ENCODE results near the gene PXYLP1.
"Not testable (repeated sequence)": the region's sequence is repeated elsewhere in the genome, so short reads cannot be mapped to it uniquely, and the experiment has no call there.

The PXYLP1 gene

DNA sequence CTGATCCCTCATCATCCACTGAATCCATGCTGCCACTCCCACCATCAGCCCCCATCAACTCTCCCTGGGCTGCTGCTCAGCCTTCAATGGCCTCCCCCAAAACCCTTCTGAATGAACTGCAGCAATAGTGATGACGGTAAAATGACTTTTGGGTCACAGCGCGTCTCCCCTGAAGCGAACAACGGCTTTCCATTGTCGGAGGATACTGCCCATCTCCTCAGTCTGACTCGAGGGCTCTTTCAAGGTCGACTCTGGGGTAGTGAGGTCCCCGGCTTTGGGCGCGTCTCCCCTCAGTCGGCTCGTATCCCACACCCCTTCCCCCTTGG is 79.5 kb downstream of the PXYLP1 start:
- H3K4me3 ChIP-seq (ENCODE audit: low read depth, low read length), result peak overlapping the region; percentile 92
- TF ChIP-seq CTCF (IDR thresholded peaks at IDR 0.05; ENCODE audit: control insufficient read depth, extremely low read depth, insufficient read depth), result no peak
- DNase-seq (ENCODE audit: low read depth), result no peak

DNA sequence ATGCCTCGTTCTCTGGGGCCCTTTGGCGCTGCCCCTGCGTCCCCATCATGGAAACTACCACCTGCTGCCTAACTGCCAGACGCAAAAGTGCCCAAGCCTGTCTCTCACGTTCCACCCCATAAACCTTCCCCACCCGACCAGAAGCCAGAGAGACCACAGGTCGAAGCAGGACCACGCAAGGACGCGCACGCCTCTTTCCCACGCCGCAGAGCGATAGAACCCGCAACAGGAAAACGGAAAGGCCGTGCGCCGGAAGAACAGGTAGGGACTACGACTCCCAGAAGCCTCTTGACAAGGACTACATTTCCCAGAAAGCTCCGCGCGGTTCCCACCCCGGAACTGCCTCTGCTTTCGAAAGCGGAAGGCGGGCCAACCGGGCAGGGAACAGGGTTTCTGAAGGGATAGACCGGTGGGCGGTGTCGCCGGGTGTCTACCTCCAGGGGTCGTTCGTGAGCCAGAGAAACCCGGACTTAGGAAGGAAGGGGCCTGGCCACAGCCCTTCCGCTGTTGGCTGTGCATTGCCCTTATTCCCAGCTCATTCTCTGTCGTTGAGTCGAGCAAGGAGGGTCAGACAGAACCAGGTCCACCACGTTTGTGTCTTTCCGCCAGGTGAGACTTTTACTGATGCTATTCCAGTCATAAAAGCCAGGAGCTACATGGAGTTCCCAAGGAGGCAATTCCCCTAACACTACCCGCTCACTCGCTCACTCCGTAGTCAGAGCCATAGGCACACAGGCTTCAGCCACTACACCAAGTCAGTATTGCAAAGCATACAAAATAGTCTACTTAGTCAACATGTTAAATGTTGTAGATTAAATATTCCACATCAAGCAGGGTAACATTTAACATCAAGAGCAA is 80.1 kb downstream of the PXYLP1 start:
- peak overlapping the region; percentile 92 for H3K4me3 ChIP-seq (ENCODE audit: low read depth, low read length)
- peak; percentile 91 for DNase-seq (ENCODE audit: low read depth)
- TF ChIP-seq CTCF (IDR thresholded peaks at IDR 0.05; ENCODE audit: control insufficient read depth, extremely low read depth, insufficient read depth), result peak; percentile 62

DNA sequence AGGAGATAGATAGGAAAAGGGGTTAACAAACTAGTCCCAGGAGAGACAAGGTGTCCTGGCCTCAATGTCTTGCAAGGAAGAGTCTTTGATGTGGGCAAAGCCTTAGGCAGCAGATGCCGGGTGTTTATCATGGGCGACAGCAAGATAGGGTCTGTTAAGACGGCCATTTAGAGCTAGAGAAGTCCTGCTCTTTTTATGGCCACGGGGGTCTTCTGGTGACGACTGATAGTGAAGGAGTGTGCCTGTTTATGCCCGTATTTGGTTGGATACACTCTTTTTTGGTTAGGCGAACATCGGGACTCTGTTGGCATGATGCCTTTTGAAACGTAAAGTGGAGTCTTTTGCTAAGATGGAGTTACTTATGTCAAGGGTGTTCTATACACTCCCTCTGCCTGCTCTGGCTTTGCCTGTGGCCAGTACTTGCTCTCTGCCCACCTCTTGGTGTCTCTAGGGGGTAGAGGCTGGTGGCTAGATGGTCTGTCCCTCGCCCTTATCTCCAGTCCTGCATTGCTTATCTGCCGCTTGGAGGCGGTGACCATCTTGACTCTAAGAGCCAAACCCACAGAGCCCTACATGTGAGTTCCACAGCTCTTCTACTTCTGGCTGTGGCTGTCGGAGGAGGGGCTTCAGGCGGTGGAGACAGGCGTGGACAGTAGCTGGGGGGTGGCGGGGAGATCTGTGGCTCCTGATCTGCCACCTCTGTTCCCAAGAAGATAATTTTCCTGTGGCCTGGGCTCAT is 80.9 kb downstream of the PXYLP1 start:
- TF ChIP-seq CTCF (IDR thresholded peaks at IDR 0.05; ENCODE audit: control insufficient read depth, extremely low read depth, insufficient read depth), result no peak
- no peak for DNase-seq (ENCODE audit: low read depth)
- H3K4me3 ChIP-seq (ENCODE audit: low read depth, low read length), result peak overlapping the region; percentile 92

DNA sequence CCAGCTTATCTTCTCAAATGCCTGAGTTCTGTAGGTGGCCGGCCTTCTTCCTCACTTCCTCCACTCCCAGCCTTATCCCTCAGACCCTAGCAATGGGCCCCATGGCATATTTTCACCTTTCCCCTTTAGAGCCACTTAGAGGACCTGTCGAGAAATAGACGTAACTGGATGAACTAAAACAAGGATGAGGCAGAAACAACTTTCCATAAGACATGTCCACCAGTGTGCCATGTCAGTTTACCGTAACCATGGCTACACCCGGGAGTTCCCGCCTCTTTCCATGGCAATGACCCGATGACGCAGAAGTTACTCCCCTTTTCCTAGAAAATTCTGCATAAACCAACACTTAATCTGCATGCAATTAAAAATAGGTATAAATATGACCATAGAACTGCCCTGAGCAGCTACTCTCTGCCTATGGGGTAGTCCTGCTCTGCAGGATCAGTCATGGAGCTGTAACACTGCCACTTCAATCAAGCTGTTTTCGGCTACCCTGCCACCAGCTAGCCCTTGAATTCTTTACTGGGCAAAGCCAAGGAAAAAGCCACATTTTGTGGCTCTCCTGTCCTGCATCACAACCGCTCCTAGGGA is 81.6 kb downstream of the PXYLP1 start:
- no peak for TF ChIP-seq CTCF (IDR thresholded peaks at IDR 0.05; ENCODE audit: control insufficient read depth, extremely low read depth, insufficient read depth)
- no peak overlapping the region for H3K4me3 ChIP-seq (ENCODE audit: low read depth, low read length)
- no peak for DNase-seq (ENCODE audit: low read depth)

DNA sequence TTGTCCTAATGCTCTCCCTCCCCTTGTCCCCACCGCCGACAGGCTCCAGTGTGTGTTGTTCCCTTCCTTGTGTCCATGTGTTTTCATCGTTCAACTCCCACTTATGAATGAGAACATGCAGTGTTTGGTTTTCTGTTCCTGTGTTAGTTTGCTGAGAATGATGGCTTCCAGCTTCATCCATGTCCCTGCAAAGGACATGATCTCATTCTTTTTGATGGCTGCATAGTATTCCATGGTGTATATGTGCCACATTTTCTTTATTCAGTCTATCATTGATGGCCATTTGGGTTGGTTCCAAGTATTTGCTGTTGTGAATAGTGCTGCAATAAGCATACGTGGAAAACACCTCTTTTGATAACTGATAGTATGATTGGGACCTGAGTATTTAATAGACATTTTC is 82.8 kb downstream of the PXYLP1 start:
- not testable (repeated sequence) for H3K4me3 ChIP-seq (ENCODE audit: low read depth, low read length); DNase-seq (ENCODE audit: low read depth)

DNA sequence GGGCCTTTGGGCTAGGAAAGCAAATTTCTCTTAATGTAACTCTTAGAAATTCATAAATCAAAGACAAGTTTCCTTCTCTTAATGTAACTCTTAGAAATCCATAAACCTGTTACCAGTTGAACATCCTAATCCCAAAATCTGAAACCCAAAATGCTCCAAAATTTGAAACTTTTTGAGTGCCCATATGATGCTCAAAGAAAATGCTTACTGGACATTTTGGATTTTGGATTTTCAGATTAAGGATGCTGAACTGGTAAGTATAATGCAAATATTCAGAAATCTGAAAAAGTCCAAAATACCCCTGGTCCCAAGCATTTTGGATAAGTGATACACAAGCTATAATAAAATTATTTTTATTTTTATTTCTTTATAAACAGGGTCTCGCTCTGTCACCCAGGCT is 85.2 kb downstream of the PXYLP1 start:
- TF ChIP-seq CTCF (IDR thresholded peaks at IDR 0.05; ENCODE audit: control insufficient read depth, extremely low read depth, insufficient read depth), result no peak
- DNase-seq (ENCODE audit: low read depth), result no peak
- H3K4me3 ChIP-seq (ENCODE audit: low read depth, low read length), result no peak overlapping the region

DNA sequence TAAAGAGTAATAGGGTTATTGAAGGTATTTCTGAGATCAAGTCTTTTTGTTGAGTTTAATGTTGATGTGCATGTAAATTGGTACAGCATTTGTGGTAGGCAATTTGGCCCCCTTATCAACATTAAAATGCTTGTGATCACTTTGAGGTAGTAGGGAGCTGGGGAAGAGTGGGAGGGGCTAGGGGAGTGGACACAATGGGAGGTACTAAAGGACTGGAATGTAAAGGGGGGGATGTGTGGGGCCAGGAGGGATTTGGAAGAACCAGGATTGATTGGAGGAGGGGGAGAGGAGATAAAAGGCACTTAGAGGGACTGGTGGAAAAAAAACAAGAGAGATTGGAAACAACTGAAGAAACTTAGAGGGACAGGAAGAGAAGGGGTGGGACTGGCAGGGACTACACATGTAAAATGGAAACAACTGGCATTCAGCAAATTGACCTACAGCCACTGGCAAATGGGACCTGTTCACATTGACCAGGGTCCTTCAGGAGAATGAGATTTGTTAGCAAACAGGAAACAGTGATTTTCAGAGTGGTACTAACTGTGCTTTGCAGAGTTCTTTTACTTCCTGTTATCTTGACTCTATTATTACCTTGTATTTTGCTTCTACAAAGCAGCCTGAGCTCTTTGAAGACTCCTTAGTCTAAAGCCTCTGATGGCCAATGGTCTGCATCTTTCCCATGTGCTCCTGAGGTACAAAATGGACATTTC is 88.9 kb downstream of the PXYLP1 start:
- no peak for DNase-seq (ENCODE audit: low read depth)
- no peak overlapping the region for H3K4me3 ChIP-seq (ENCODE audit: low read depth, low read length)

More for the DNA sequence above, 88.9 kb downstream of the PXYLP1 start:
- TF ChIP-seq CTCF (IDR thresholded peaks at IDR 0.05; ENCODE audit: control insufficient read depth, extremely low read depth, insufficient read depth), result no peak
